Mesenchymal stem cell (in vitro differentiated cells and primary cell): ENCODE results near the gene MEGF9.

Experiments
- DNase-seq: peaks from one replicate; pipeline ENCODE4 v3.0.0-alpha.2; 2013
- H2AFZ ChIP-seq: one replicate; pipeline ENCODE4 v1.6.1; 2013; ENCODE audit warnings: low read depth, mild to moderate bottlenecking, control low read depth, inconsistent platforms, low read length, moderate library complexity
- H2AK5ac ChIP-seq: 2 replicates; pipeline ENCODE4 v1.6.1; 2013; ENCODE audit warnings: low read length, moderate library complexity, mild to moderate bottlenecking, inconsistent platforms; ENCODE audit not compliant: severe bottlenecking
- H2BK120ac ChIP-seq: one replicate; pipeline ENCODE4 v1.6.1; 2013; ENCODE audit warnings: low read depth, mild to moderate bottlenecking, inconsistent platforms, low read length, moderate library complexity
- H2BK12ac ChIP-seq, 2 experiments: one replicate each; pipeline ENCODE4 v1.6.1; 2013; ENCODE audit warnings: inconsistent platforms in 2 of 2, low read length in 2 of 2, mild to moderate bottlenecking in 2 of 2, moderate library complexity in 2 of 2, control low read depth in 1 of 2
- H2BK15ac ChIP-seq: one replicate; pipeline ENCODE4 v1.6.1; 2013; ENCODE audit warnings: mild to moderate bottlenecking, low read depth, inconsistent platforms; ENCODE audit not compliant: poor library complexity, severe bottlenecking
- H2BK5ac ChIP-seq: 2 replicates; pipeline ENCODE4 v1.6.1; 2013; ENCODE audit warnings: low read depth, mild to moderate bottlenecking, low read length, control low read depth, inconsistent platforms; ENCODE audit not compliant: poor library complexity, severe bottlenecking
- H3K14ac ChIP-seq, 2 experiments: one replicate each; pipeline ENCODE4 v1.6.1; 2013; ENCODE audit warnings: inconsistent platforms in 2 of 2, low read length in 2 of 2, control low read depth in 1 of 2, mild to moderate bottlenecking in 1 of 2, moderate library complexity in 1 of 2
- H3K18ac ChIP-seq, 2 experiments: one replicate each; pipeline ENCODE4 v1.6.1; 2013; ENCODE audit warnings: inconsistent platforms in 2 of 2, low read length in 2 of 2, control low read depth in 1 of 2, low read depth in 1 of 2, mild to moderate bottlenecking in 1 of 2
- H3K23ac ChIP-seq, 2 experiments: one replicate each; pipeline ENCODE4 v1.6.1; 2013; ENCODE audit warnings: inconsistent platforms in 2 of 2, low read length in 2 of 2, mild to moderate bottlenecking in 2 of 2, moderate library complexity in 2 of 2, control low read depth in 1 of 2
- H3K27ac ChIP-seq: 2 replicates; pipeline ENCODE4 v1.5.1; 2013; ENCODE audit warnings: mild to moderate bottlenecking, moderate library complexity, low read length, control low read depth, inconsistent platforms; ENCODE audit not compliant: poor library complexity, severe bottlenecking
- H3K27me3 ChIP-seq, 2 experiments: 2 replicates each; pipeline versions ENCODE4 v1.6.1 to v1.7.0; 2013; ENCODE audit warnings: low read length in 2 of 2, mild to moderate bottlenecking in 2 of 2, moderate library complexity in 2 of 2, control low read depth in 1 of 2, inconsistent platforms in 1 of 2; ENCODE audit not compliant: control insufficient read depth in 1 of 2, insufficient read depth in 1 of 2
- H3K36me3 ChIP-seq, 2 experiments: 2 replicates each; pipeline versions ENCODE4 v1.6.1 to v1.7.0; 2013; ENCODE audit warnings: low read length in 2 of 2, control low read depth in 1 of 2, inconsistent platforms in 1 of 2, low read depth in 1 of 2, mild to moderate bottlenecking in 1 of 2; ENCODE audit not compliant: insufficient read depth in 2 of 2, control insufficient read depth in 1 of 2
- H3K4ac ChIP-seq, 2 experiments: one replicate each; pipeline ENCODE4 v1.6.1; 2013; ENCODE audit warnings: inconsistent platforms in 2 of 2, low read length in 2 of 2, mild to moderate bottlenecking in 2 of 2, moderate library complexity in 2 of 2, control low read depth in 1 of 2, low read depth in 1 of 2
- H3K4me1 ChIP-seq: 2 replicates; pipeline ENCODE4 v1.6.1; 2013; ENCODE audit warnings: low read depth, low read length, control low read depth; ENCODE audit not compliant: control insufficient read depth, insufficient read depth
- H3K4me2 ChIP-seq: 2 replicates; pipeline ENCODE4 v1.6.1; 2013; ENCODE audit warnings: low read length, mild to moderate bottlenecking, inconsistent platforms; ENCODE audit not compliant: poor library complexity, severe bottlenecking
- H3K4me3 ChIP-seq, 2 experiments: 2 replicates each; pipeline versions ENCODE4 v1.5.1 to v1.7.0; 2013; ENCODE audit warnings: low read length in 2 of 2, mild to moderate bottlenecking in 2 of 2, control low read depth in 1 of 2, low read depth in 1 of 2; ENCODE audit not compliant: insufficient read depth in 1 of 2
- H3K79me1 ChIP-seq: replicated peaks from 2 replicates; pipeline ENCODE4 v1.6.1; 2013; ENCODE audit warnings: mild to moderate bottlenecking, control low read depth, low read length, inconsistent platforms; ENCODE audit not compliant: poor library complexity, severe bottlenecking
- H3K9ac ChIP-seq: 2 replicates; pipeline ENCODE4 v1.7.0; 2013; ENCODE audit warnings: mild to moderate bottlenecking, low read length, moderate library complexity
- H3K9me3 ChIP-seq: 2 replicates; pipeline ENCODE4 v1.7.0; 2013; ENCODE audit warnings: mild to moderate bottlenecking, low read length; ENCODE audit not compliant: control insufficient read depth
- H4K8ac ChIP-seq: one replicate; pipeline ENCODE4 v1.6.1; 2013; ENCODE audit warnings: inconsistent platforms, mild to moderate bottlenecking, low read length, moderate library complexity
- H4K91ac ChIP-seq: one replicate; pipeline ENCODE4 v1.6.1; 2013; ENCODE audit warnings: mild to moderate bottlenecking, low read length, inconsistent platforms
- WGBS: methylation state at CpG from one replicate; pipeline ENCODE4 v1.1.7; 2013; ENCODE audit warnings: mixed read lengths; 5-methylcytosine and 5-hydroxymethylcytosine counted together

Gene MEGF9

GRCh38 chr9:120717176-120717575, 2.9 kb upstream of the MEGF9 start:
- H3K79me1 ChIP-seq, result peaks cover 3% of the 10 kb centered on the region
- no peak for DNase-seq
- H3K4ac ChIP-seq, result no peak overlapping the region
- no peak overlapping the region for H3K23ac ChIP-seq
- no peak overlapping the region for H2BK15ac ChIP-seq
- no peak overlapping the region for H3K18ac ChIP-seq
- no peak overlapping the region for H2BK5ac ChIP-seq
- WGBS, result 100% methylated on average over 1 of the region's 2 CpGs
- H3K27ac ChIP-seq, result no peak overlapping the region
- no peaks in the 10 kb centered on the region for H3K27me3 ChIP-seq
- H2AFZ ChIP-seq, result no peak overlapping the region
- H3K14ac ChIP-seq, result no peak overlapping the region
- peaks cover 9% of the 10 kb centered on the region for H3K4me1 ChIP-seq
- H3K9ac ChIP-seq, result no peak overlapping the region
- peak overlapping the region; percentile 38 for H2AK5ac ChIP-seq
- H4K8ac ChIP-seq, result no peak overlapping the region
- no peak overlapping the region for H2BK120ac ChIP-seq
- H3K4me2 ChIP-seq, result no peak overlapping the region
- H3K36me3 ChIP-seq, result no peaks in the 10 kb centered on the region
- H3K9me3 ChIP-seq, result no peaks in the 10 kb centered on the region
- H4K91ac ChIP-seq, result no peak overlapping the region
- no peak overlapping the region for H2BK12ac ChIP-seq
- H3K4me3 ChIP-seq, result no peak overlapping the region

GRCh38 chr9:120716483-120716882, 2.2 kb upstream of the MEGF9 start:
- H3K27ac ChIP-seq, result no peak overlapping the region
- H3K36me3 ChIP-seq, result no peaks in the 10 kb centered on the region
- H3K4me1 ChIP-seq, result peaks cover 9% of the 10 kb centered on the region
- H2BK12ac ChIP-seq, result no peak overlapping the region
- peaks cover 3% of the 10 kb centered on the region for H3K79me1 ChIP-seq
- H3K18ac ChIP-seq, result no peak overlapping the region
- H3K27me3 ChIP-seq, result no peaks in the 10 kb centered on the region
- no peak overlapping the region for H2BK120ac ChIP-seq
- 79% methylated on average over 5 of the region's 5 CpGs for WGBS
- no peak for DNase-seq
- no peak overlapping the region for H3K14ac ChIP-seq
- H3K4me2 ChIP-seq, result no peak overlapping the region
- no peak overlapping the region for H3K4ac ChIP-seq
- H2BK15ac ChIP-seq, result no peak overlapping the region
- no peak overlapping the region for H4K91ac ChIP-seq
- H3K9me3 ChIP-seq, result no peaks in the 10 kb centered on the region
- no peak overlapping the region for H4K8ac ChIP-seq
- H2BK5ac ChIP-seq, result no peak overlapping the region
- H3K23ac ChIP-seq, result no peak overlapping the region
- no peak overlapping the region for H2AK5ac ChIP-seq
- H2AFZ ChIP-seq, result no peak overlapping the region
- H3K9ac ChIP-seq, result no peak overlapping the region
- no peak overlapping the region for H3K4me3 ChIP-seq

GRCh38 chr9:120715389-120715924, 1.2 kb upstream of the MEGF9 start:
- peak overlapping the region in 1 of 2 experiments; percentile 30 for H3K4ac ChIP-seq
- peak overlapping the region; percentile 66 for H2AK5ac ChIP-seq
- H4K91ac ChIP-seq, result no peak overlapping the region
- peak; percentile 86 for DNase-seq
- H3K4me3 ChIP-seq, result peak overlapping the region in 1 of 2 experiments; percentile 81
- H2BK5ac ChIP-seq, result no peak overlapping the region
- no peak overlapping the region for H2BK12ac ChIP-seq
- peaks cover 3% of the 10 kb centered on the region for H3K79me1 ChIP-seq
- peak overlapping the region; percentile 46 to 70 for H3K18ac ChIP-seq
- no peak overlapping the region for H2BK15ac ChIP-seq
- H3K4me1 ChIP-seq, result peaks cover 9% of the 10 kb centered on the region
- no peaks in the 10 kb centered on the region for H3K36me3 ChIP-seq
- H3K9ac ChIP-seq, result peak overlapping the region; percentile 91
- 25% methylated on average over 14 of the region's 14 CpGs for WGBS
- peak overlapping the region; percentile 85 for H3K4me2 ChIP-seq
- H2AFZ ChIP-seq, result no peak overlapping the region
- no peaks in the 10 kb centered on the region for H3K9me3 ChIP-seq
- H3K14ac ChIP-seq, result no peak overlapping the region
- no peaks in the 10 kb centered on the region for H3K27me3 ChIP-seq
- no peak overlapping the region for H2BK120ac ChIP-seq
- peak overlapping the region; percentile 98 for H4K8ac ChIP-seq
- H3K27ac ChIP-seq, result peak overlapping the region; percentile 60
- no peak overlapping the region for H3K23ac ChIP-seq

GRCh38 chr9:120714846-120715388, 647 bp upstream of the MEGF9 start:
- Histone ChIP-seq H2BK15ac (peak overlapping the region; percentile 99), H3K4ac (peak overlapping the region; percentile 19 to 66), H3K79me1 (peaks cover 3% of the 10 kb centered on the region), H2AK5ac (peak overlapping the region; percentile 90), H2AFZ (peak overlapping the region; percentile 73), H3K4me2 (peak overlapping the region; percentile 85), H3K18ac (peak overlapping the region; percentile 63 to 80), H4K91ac (peak overlapping the region; percentile 99), H2BK120ac (peak overlapping the region; percentile 93), H3K9ac (peak overlapping the region; percentile 91), H4K8ac (peak overlapping the region; percentile 98), H3K9me3 (no peaks in the 10 kb centered on the region), H3K4me3 (peak overlapping the region; percentile 70 to 81), H3K36me3 (no peaks in the 10 kb centered on the region), H3K27me3 (no peaks in the 10 kb centered on the region), H2BK12ac (peak overlapping the region in 1 of 2 experiments; percentile 96), H3K4me1 (peaks cover 11% of the 10 kb centered on the region), H3K23ac (no peak overlapping the region), H2BK5ac (peak overlapping the region; percentile 93), H3K14ac (peak overlapping the region in 1 of 2 experiments; percentile 57), H3K27ac (peak overlapping the region; percentile 60)
- 16% methylated on average over 30 of the region's 30 CpGs for WGBS
- no peak for DNase-seq
